HG03064 (cell line): Measurements from ENCODE around the gene ZGLP1.

ENCODE experiments used
- ATAC-seq: cut with Tn5 transposase; IDR thresholded peaks from one replicate; pipeline ENCODE4 v1.9.1; 2021; ENCODE audit warnings: low read depth; ENCODE audit not compliant: unreplicated experiment

Gene ZGLP1

GRCh38 chr19:10328558-10329429, 19.2 kb upstream of the ZGLP1 start:
- ATAC-seq: no peak

GRCh38 chr19:10327793-10328192, 18.2 kb upstream of the ZGLP1 start:
- no peak for ATAC-seq

DNA sequence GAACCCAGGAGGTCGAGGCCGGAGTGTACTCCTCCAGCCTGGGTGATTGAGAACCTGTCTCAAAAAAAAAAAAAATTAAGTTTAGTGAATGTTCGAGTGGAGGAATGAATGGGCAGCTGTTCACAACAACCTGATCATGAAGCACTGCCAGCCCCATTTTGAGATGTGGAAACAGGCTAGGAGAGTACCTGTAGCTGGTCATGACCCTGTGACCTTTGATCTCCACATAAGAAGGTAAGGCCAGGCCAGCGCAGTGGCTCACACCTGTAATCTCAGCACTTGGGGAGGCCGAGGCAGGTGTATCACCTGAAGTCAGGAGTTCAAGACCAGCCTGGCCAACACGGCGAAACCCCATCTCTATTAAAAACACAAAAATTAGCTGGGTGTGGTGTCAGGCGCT, 16.1 kb upstream of the ZGLP1 start:
- ATAC-seq: no peak

DNA sequence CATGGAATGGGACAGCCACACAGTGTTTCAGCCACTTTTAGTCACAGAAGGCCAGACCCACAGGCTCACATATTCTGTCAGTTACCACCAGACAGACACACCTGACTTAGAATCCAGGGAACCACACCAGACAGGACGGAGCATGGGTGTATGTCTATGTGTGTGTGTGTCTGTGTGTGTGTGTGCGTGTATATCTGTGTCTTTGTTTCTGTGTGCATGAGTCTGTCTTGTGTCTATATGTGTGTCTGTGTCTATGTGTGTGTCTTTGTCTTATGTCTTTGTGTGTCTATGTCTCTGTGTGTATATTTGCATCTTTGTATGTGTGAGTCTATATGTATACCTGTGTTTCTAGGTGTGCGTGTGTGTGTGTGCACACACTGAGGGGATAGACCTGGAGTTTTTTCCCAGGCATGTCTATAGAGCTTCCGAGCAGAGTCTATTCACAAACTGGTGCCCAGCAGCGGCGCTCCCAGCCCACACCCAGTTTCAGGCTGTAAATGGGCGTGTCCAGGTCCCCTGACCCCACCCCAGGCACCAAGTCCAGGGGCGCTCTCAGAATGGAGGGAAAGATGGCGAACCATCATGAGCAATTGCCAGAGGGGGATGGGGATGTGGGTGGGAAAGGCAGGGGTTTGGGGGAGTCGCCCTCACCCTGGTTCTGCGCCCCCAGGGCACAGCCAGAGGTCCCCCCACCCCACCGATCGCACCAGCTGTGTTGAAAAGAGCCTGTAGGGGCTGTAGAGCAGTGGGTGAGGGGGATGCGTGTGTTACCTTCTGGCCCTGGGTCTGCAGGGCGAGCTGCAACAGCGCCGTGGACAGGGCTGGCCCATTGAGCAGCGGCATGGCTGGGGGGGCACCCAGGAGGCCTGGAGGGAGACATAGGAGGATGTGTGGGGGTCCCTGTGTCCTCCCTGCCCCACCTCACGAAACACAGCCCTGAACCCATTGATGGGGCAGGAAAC, 12.5 kb upstream of the ZGLP1 start:
- ATAC-seq: no peak

DNA sequence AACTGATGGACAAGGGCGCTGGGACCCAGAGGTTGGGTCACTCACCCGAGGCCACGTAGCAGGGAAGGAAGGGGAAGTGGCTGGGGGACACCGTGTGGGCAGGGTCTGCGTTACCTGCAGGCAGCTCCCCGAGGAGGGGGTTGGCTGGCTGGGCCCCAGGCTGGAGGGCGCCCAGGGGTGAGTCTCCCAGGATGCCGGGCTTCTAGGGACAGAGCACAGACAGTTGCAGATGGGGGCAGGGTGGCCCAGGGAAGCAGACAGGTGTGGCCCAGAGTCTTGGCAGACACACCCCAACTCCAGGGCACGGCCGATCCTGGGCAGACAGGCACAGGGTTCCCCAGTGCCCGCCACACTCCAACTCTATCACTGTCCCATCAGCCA, 11.8 kb upstream of the ZGLP1 start:
- ATAC-seq: no peak

DNA sequence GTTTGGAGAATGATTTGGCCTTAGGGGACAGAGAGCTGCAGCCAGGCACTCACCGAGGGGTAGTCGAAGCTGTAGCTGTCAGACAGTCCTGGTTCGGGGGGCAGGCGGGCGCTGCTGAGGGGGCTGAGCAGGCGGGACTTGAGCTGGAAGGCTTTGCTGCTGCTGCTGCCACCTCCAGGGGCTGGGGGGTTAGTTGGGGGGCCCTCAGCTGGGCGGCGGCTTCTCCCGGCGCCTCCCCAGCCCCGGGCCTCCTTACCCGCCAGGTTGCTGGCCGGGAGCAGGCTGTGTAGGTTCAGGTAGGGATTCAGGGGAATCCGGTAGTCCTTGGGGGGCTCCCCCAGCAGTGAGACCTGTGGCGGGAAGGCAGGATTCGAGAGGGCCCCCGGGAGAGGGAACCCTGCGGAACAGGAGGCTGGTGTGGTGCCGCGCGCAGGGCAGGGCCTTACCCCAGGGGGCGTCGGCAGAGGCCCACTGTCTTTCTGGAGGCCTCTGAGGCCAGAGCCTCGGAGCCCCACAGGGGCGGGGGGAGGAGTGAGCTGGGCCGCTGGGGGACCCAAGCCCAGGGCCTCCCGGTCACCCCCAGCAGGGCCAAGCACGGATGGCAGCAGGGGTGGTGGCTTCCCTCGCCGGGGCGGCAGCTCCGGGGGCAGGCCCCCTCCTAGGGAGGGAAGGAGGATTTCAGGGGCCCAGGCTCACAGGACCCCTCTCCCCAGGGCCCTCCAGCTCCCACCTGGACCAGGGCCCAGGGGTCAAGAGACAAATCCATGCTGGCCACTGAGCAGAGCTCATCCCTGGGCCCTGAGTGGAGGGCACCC, 11.2 kb upstream of the ZGLP1 start:
- no peak for ATAC-seq

GRCh38 chr19:10318807-10319682, 9.4 kb upstream of the ZGLP1 start:
- no peak for ATAC-seq

- ATAC-seq: no peak
Observed at GRCh38 chr19:10317857-10318462, 8.3 kb upstream of the ZGLP1 start.

GRCh38 chr19:10317045-10317856, 7.6 kb upstream of the ZGLP1 start:
- ATAC-seq: no peak

- no peak for ATAC-seq
Observed at GRCh38 chr19:10316229-10317044, 6.8 kb upstream of the ZGLP1 start.

DNA sequence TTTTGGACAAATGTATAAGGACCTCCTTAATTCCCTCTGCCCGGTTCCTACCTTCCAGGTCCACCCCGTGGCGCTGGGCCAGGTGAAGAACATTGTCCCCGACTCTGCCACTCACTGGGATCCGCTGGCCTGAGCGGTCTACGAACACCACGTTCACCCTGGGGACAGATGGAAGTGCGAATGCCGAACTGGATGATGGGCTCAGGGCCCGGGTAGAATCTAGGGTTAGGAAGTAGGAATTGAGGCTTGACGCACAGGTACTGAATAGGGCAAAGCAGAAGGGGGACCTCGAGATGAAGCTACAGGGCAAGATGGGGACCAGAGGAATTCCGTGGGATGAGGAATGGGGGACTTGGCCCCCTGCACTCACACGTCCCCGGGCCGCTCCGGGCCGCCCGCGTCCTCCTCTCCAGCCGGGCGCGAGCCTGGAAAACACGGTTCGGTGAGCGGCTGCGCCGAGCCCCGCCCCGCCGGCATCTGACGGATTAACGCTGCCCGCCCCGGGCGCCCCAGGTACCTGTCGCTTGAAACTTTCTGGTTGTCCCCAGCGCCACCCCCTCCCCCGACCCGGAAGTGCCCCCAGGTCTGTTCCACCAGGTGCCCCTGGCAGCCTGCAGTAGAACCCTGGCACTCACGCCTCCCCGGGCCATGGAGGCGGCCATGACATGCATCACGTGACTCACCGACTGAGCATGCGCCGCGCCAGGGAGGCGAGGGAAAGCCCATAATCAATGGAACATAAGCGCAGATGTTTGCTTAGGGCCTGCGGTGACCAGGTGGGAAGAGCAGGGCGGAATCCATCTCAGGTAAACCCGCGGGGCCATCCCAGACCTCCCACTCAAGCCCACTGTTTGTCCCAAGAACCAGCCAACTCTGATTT, 6.0 kb upstream of the ZGLP1 start, which contains the start of gene FDX2:
TSS of gene FDX2 (minus strand) at position 681 of the 880 bp plus-strand sequence. CDS start at position 662, 19 bp downstream.
- no peak for ATAC-seq

GRCh38 chr19:10306327-10306726, 3.3 kb downstream of the ZGLP1 start:
- ATAC-seq: no peak

GRCh38 chr19:10305139-10305806, 4.3 kb downstream of the ZGLP1 start:
- ATAC-seq: no peak

DNA sequence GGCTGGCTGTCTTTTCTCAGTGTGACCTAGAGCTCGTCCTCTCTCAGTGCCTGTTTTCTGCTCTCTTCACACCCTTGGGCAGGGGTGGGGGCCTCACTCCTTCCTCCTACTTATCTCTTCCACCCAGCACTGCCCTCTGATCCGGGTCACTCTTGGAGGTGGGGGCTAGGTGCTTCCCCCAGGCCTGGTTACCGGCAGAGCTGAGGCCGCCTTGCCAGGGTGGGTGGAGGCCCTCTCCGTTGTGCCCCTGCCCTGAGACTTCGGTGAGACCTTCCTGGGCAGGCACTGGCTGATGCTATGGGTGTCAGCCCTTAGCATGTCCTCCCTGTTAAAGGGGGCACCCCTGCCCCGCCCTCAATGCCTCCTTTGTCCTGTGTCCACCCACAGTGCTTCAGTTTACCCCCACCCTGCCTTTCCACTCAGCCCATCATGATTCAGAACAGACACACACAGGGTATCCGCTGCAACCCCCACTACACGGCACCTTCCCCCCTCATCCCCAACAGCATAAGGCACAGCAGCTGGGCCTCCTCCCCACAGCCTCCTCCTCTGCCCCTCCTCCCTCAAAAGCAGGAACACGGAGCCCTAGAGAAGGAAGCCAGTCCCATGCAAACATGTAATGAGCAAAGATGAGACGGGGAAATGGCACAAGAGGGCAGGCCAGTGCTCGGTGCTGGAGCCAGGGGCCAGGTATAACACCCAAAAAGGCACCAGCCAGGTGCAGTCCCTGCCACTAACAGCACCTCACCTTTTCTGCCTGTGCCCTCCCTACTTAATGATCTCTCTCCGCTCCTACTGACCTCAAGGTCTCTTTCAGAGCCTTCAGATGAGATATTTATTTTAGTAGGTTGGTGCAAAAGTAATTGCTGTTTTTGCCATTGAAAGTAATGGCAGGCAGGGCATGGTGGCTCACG, 9.8 kb downstream of the ZGLP1 start:
- no peak for ATAC-seq
